ENCODE results near the gene FRS3.

- TF ChIP-seq CTCF (IDR thresholded peaks at IDR 0.05) (no peak), POLR2A (IDR thresholded peaks at IDR 0.05) (peak in 2 of 3 donors; percentile 25 to 33)
These were observed 44.9 kb downstream of the FRS3 start for GRCh38 chr6:41734666-41735426.
